Kidney epithelial cell (primary cell): ENCODE measurements around the gene RASD1. TPM values are rescaled to one million over a fixed set of nuclear protein-coding genes. Genes with fewer than 3 reads are reported as not detected.

Experiments
- DNase-seq: peaks from one replicate; pipeline ENCODE4 v3.0.0-alpha.2; 2010; ENCODE audit warnings: low read depth
- H3K27me3 ChIP-seq: 2 replicates; pipeline ENCODE4 v1.6.0; 2011; ENCODE audit warnings: low read length; ENCODE audit not compliant: control insufficient read depth, insufficient read depth
- H3K36me3 ChIP-seq: 2 replicates; pipeline ENCODE4 v1.5.1; 2011; ENCODE audit warnings: low read length; ENCODE audit not compliant: control insufficient read depth, insufficient read depth
- H3K4me3 ChIP-seq: 2 replicates; pipeline ENCODE4 v1.5.1; 2011; ENCODE audit warnings: low read depth, mild to moderate bottlenecking, control low read depth, low read length
- total RNA-seq: library from RNA; depleted of rRNA; stranded (reverse); fragments of >200 nt; gene quantifications from 2 replicates; pipeline ENCODE4 v1.2.3, GENCODE V29; 2015
- TF ChIP-seq, protein P1 (sequence below): IDR thresholded peaks from 2 replicates; pipeline ENCODE4 v1.5.1; 2011; ENCODE audit warnings: mild to moderate bottlenecking, moderate library complexity, low read length, control low read depth, inconsistent platforms; ENCODE audit not compliant: insufficient read depth, poor library complexity, severe bottlenecking

RASD1 gene
- total RNA-seq, 1 donor from 2014 or later = 0.17 TPM

DNA sequence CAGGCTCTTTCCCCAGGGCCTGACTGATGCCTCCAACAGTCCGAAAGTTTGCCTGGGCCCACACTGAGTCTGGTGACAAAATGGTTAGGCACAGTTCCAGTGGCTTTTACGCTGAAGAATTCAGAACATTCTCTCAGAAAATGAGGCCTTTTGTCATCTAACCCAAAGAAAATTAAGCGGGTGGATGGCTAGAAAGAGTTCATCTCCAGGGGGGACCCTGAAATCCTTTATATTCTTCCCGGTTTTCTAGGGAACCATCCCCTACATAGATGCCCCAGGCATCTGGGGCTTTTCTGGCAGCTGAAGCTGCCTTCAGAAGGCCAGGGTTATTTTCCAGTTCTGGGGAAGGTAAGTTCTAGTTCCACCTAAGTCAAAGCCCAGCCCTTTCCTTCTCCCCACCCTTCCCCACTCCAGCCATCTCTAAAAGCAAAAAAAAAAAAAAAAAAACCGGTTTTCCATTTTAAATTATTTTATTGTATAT lies 2.2 kb downstream of the RASD1 start:
- DNase-seq = no peak
- Histone ChIP-seq H3K27me3 (peaks cover 17% of the 10 kb centered on the region), H3K36me3 (peaks cover 1% of the 10 kb centered on the region), H3K4me3 (no peak overlapping the region)
- TF ChIP-seq, protein P1, sequence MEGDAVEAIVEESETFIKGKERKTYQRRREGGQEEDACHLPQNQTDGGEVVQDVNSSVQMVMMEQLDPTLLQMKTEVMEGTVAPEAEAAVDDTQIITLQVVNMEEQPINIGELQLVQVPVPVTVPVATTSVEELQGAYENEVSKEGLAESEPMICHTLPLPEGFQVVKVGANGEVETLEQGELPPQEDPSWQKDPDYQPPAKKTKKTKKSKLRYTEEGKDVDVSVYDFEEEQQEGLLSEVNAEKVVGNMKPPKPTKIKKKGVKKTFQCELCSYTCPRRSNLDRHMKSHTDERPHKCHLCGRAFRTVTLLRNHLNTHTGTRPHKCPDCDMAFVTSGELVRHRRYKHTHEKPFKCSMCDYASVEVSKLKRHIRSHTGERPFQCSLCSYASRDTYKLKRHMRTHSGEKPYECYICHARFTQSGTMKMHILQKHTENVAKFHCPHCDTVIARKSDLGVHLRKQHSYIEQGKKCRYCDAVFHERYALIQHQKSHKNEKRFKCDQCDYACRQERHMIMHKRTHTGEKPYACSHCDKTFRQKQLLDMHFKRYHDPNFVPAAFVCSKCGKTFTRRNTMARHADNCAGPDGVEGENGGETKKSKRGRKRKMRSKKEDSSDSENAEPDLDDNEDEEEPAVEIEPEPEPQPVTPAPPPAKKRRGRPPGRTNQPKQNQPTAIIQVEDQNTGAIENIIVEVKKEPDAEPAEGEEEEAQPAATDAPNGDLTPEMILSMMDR = no peak

DNA sequence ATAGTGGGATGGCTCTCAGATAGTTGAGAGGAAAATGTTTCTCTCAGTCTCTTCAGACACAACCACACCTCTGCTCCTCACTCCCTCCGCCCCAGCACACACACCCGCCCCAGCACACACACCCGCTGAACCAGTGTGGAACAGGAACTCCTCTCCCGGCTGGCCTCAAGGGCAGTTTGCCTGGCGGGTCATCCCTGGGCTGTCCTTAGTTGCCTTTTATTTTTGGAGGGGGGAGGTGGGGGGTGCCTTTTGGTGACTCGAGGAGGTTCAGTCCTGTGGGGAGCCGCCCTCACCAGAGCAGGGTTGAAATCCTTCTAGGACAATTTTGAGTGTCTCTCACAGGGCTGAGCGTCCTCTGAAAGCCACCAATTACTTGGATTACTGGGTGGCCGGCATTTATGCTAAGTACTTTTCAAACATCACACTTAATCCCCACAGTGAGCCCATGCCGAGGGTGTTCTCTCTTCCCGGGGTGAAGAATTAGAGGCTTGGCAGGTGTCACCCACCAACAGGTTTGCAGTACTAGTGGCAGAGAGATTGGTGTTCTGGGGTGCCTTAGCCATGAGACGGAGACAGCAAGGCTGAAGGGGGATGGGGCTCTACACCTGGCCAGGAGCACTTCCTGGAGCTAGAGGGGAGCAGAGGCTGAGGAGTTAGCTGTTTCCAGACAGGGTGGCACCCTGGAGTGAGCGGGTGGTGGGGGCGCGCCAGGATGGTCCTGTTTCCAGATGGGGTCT lies 2.8 kb downstream of the RASD1 start:
- H3K4me3 ChIP-seq = no peak overlapping the region
- TF ChIP-seq, protein P1 = no peak
- no peak for DNase-seq
- peaks cover 17% of the 10 kb centered on the region for H3K27me3 ChIP-seq
- peaks cover 1% of the 10 kb centered on the region for H3K36me3 ChIP-seq

DNA sequence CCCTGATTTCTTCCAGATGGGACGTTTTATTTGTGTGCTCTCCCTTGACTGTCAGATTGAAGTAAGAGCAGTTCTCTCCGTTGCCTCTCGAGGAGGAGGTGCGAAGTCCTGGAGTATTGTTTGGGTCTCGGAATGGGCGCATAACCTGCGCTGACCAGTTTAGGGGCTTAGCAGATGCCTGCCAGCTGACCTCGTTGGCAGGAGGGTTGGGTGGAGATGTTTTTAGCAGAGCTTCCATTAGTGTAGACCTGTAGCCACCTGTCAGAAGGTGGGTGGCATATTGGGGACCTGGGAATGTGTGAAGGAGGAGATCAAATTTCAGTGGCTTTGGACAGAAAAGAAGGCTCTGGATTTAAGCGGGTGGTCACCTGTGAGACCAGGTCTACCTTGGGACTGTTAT lies 3.6 kb downstream of the RASD1 start:
- no peak for DNase-seq

DNA sequence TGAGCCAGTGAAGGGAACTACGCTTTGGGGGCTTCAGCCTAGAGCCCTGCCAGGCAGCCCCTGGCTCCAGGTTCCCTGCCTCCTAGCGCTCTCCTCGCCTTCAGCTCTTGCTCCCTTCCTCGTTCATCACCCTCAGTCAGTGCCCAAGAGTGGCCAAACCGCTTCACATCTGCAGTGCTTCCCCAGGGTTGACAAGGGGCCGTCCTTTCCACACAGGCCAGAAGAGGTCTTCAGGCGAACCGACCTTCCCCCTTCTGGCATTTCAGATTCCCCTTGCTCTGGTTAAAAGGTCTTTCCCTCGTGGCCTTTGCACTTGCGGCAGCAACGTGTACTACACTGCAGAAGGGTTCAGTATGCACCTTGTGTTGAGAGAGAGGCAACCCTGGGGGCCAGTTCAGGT lies 4.1 kb downstream of the RASD1 start:
- peaks cover 1% of the 10 kb centered on the region for H3K36me3 ChIP-seq
- TF ChIP-seq, protein P1 = no peak
- no peak overlapping the region for H3K4me3 ChIP-seq
- peaks cover 17% of the 10 kb centered on the region for H3K27me3 ChIP-seq
- DNase-seq = no peak

More for the DNA sequence above, 3.6 kb downstream of the RASD1 start:
- Histone ChIP-seq H3K4me3 (no peak overlapping the region), H3K36me3 (peaks cover 1% of the 10 kb centered on the region), H3K27me3 (peaks cover 17% of the 10 kb centered on the region)
- TF ChIP-seq, protein P1 = no peak

DNA sequence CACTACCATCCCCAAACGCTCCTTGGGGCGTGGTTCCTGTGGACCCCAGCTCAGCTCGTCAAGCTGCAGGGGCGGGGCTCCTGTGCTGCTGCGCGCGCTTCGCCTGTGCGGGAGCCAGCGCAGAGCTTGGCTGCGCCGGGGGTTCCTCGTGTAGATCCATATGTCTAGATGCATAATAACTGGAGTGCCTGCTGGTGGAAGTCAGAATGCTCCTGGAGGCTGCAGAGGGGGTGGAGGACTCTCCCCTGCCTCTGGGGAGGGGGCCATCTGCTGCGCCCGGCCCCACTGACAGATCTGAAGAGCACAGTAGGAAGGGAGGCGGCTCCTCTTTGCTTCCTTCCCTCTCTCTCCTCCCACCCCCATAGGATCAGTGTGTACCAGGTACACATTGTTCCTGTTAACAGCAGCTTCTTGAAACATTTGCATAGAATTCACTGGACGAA lies 4.6 kb downstream of the RASD1 start:
- TF ChIP-seq, protein P1 = no peak
- H3K4me3 ChIP-seq = no peak overlapping the region
- peaks cover 16% of the 10 kb centered on the region for H3K27me3 ChIP-seq
- H3K36me3 ChIP-seq = peaks cover 1% of the 10 kb centered on the region
- DNase-seq = no peak

DNA sequence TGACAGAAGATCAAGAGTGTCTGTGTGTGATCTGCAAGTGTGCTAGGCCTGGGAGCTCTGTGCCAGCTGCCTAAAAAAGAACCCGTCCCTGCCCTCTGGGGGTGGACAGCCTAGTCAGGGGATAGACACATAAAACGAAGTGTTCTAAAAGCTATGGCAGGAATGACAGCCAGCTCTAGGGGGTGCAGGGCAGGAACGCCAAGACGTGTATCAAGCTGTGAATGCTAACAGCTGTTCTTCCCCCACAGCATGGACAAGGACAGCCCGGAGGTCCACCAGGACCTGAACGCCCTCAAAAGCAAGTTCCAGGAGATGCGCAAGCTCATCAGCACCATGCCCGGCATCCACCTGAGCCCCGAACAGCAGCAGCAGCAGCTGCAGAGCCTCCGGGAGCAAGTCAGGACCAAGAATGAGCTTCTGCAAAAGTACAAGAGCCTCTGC lies 5.1 kb downstream of the RASD1 start:
- peaks cover 12% of the 10 kb centered on the region for H3K27me3 ChIP-seq
- peaks cover 1% of the 10 kb centered on the region for H3K36me3 ChIP-seq
- no peak for DNase-seq
- TF ChIP-seq, protein P1 = no peak
- no peak overlapping the region for H3K4me3 ChIP-seq
